Smooth muscle cell (in vitro differentiated cells): ENCODE measurements around the gene ARPC5L. TPM values are rescaled to one million over a fixed set of nuclear protein-coding genes. Genes with fewer than 3 reads are reported as not detected.

Source experiments
- DNase-seq: peaks from one replicate; lab custom pipeline; 2025; ENCODE audit not compliant: unreplicated experiment; lab: John Stamatoyannopoulos, UW
- H2AFZ ChIP-seq: fragments of 200-600 bp; sonication (generic); 2 replicates; pipeline ENCODE4 v1.6.0; 2016; ENCODE audit warnings: antibody characterized with exemption, low read depth, mild to moderate bottlenecking
- H3F3A ChIP-seq: fragments of 200-600 bp; sonication (generic); 2 replicates; pipeline ENCODE4 v1.6.0; 2017; ENCODE audit warnings: antibody characterized with exemption, low read depth
- H3K27ac ChIP-seq: fragments of 200-600 bp; sonication (generic); 2 replicates; pipeline ENCODE4 v1.5.1; 2016; ENCODE audit warnings: low read depth, mild to moderate bottlenecking
- H3K27me3 ChIP-seq: fragments of 200-600 bp; sonication (generic); 2 replicates; pipeline ENCODE4 v1.6.1; 2016; ENCODE audit warnings: low read depth, mild to moderate bottlenecking
- H3K36me3 ChIP-seq: fragments of 200-600 bp; sonication (generic); 2 replicates; pipeline ENCODE4 v1.5.1; 2016; ENCODE audit warnings: low read depth
- H3K4me1 ChIP-seq: fragments of 200-600 bp; sonication (generic); 2 replicates; pipeline ENCODE4 v1.5.1; 2016; ENCODE audit warnings: low read depth
- H3K4me2 ChIP-seq: fragments of 200-600 bp; sonication (generic); 2 replicates; pipeline ENCODE4 v1.6.0; 2016; ENCODE audit warnings: mild to moderate bottlenecking
- H3K4me3 ChIP-seq: fragments of 200-600 bp; sonication (generic); 2 replicates; pipeline ENCODE4 v1.5.1; 2016; ENCODE audit warnings: mild to moderate bottlenecking
- H3K79me2 ChIP-seq: fragments of 200-600 bp; sonication (generic); 2 replicates; pipeline ENCODE4 v1.6.0; 2016; ENCODE audit warnings: low read depth, mild to moderate bottlenecking
- H3K9ac ChIP-seq: fragments of 200-600 bp; sonication (generic); 2 replicates; pipeline ENCODE4 v1.6.0; 2016; ENCODE audit warnings: low read depth
- H3K9me3 ChIP-seq: fragments of 200-600 bp; sonication (generic); replicated peaks from 2 replicates; pipeline ENCODE4 v1.5.1; 2016; ENCODE audit warnings: low read depth
- H4K20me1 ChIP-seq: fragments of 200-600 bp; sonication (generic); 2 replicates; pipeline ENCODE4 v1.6.0; 2016; ENCODE audit warnings: low read depth
- WGBS: methylation state at CpG from one replicate; pipeline ENCODE4 v1.1.7; 2016; ENCODE audit warnings: low lambda C conversion rate; 5-methylcytosine and 5-hydroxymethylcytosine counted together
- polyA plus RNA-seq: library from polyadenylated mRNA; unstranded; fragments of >200 nt; fragmentation: Nextera tagmentation; extraction: Ambion mirVana; gene quantifications from 2 replicates; pipeline ENCODE4 v1.2.1, GENCODE V29; 2016
- total RNA-seq: library from RNA; depleted of rRNA; stranded (reverse); fragments of >200 nt; gene quantifications from 2 replicates; pipeline ENCODE4 v1.2.3, GENCODE V29; 2014
- TF ChIP-seq, protein P1 (sequence below): fragments of 200-600 bp; sonication (generic); IDR thresholded peaks from 2 replicates; pipeline ENCODE4 v1.5.1; 2017; ENCODE audit warnings: borderline replicate concordance, mild to moderate bottlenecking, antibody characterized with exemption; ENCODE audit not compliant: insufficient read depth, poor library complexity, severe bottlenecking

ARPC5L gene
- total and polyA plus RNA-seq, 2 experiments from 2014 or later, result 20.9 to 69.8 TPM

GRCh38 chr9:124878021-124878420 lies 16.1 kb downstream of the ARPC5L start:
- Histone ChIP-seq H3K9ac (no peak overlapping the region), H4K20me1 (peaks cover 49% of the 10 kb centered on the region)

GRCh38 chr9:124878518-124878917 lies 16.6 kb downstream of the ARPC5L start:
- H2AFZ ChIP-seq, result no peak overlapping the region
- TF ChIP-seq, protein P1, sequence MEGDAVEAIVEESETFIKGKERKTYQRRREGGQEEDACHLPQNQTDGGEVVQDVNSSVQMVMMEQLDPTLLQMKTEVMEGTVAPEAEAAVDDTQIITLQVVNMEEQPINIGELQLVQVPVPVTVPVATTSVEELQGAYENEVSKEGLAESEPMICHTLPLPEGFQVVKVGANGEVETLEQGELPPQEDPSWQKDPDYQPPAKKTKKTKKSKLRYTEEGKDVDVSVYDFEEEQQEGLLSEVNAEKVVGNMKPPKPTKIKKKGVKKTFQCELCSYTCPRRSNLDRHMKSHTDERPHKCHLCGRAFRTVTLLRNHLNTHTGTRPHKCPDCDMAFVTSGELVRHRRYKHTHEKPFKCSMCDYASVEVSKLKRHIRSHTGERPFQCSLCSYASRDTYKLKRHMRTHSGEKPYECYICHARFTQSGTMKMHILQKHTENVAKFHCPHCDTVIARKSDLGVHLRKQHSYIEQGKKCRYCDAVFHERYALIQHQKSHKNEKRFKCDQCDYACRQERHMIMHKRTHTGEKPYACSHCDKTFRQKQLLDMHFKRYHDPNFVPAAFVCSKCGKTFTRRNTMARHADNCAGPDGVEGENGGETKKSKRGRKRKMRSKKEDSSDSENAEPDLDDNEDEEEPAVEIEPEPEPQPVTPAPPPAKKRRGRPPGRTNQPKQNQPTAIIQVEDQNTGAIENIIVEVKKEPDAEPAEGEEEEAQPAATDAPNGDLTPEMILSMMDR, result no peak
- H3K4me3 ChIP-seq, result no peak overlapping the region
- peaks cover 6% of the 10 kb centered on the region for H3F3A ChIP-seq
- H3K4me2 ChIP-seq, result no peak overlapping the region
- no peaks in the 10 kb centered on the region for H3K4me1 ChIP-seq
- H3K27me3 ChIP-seq, result no peaks in the 10 kb centered on the region
- H4K20me1 ChIP-seq, result peaks cover 45% of the 10 kb centered on the region
- peaks cover 4% of the 10 kb centered on the region for H3K36me3 ChIP-seq
- WGBS, result 92% methylated on average over 6 of the region's 6 CpGs
- H3K27ac ChIP-seq, result no peak overlapping the region
- H3K79me2 ChIP-seq, result peaks cover 23% of the 10 kb centered on the region
- no peak overlapping the region for H3K9ac ChIP-seq
- no peaks in the 10 kb centered on the region for H3K9me3 ChIP-seq
- DNase-seq, result no peak

More at GRCh38 chr9:124878021-124878420, 16.1 kb downstream of the ARPC5L start:
- Histone ChIP-seq H3K4me3 (no peak overlapping the region), H3K27ac (no peak overlapping the region), H3K36me3 (peaks cover 4% of the 10 kb centered on the region), H3K4me1 (no peaks in the 10 kb centered on the region), H3K4me2 (no peak overlapping the region), H2AFZ (no peak overlapping the region), H3K79me2 (peaks cover 28% of the 10 kb centered on the region), H3K27me3 (no peaks in the 10 kb centered on the region), H3K9me3 (no peaks in the 10 kb centered on the region), H3F3A (peaks cover 6% of the 10 kb centered on the region)
- TF ChIP-seq, protein P1, result no peak
- no peak for DNase-seq
- 100% methylated on average over 1 of the region's 1 CpG for WGBS

GRCh38 chr9:124879226-124879625 lies 17.3 kb downstream of the ARPC5L start:
- Histone ChIP-seq H3K9ac (no peak overlapping the region), H3K79me2 (peaks cover 16% of the 10 kb centered on the region), H3K4me1 (no peaks in the 10 kb centered on the region), H4K20me1 (peaks cover 38% of the 10 kb centered on the region), H3K36me3 (peaks cover 4% of the 10 kb centered on the region), H3K27ac (no peak overlapping the region), H3F3A (peaks cover 6% of the 10 kb centered on the region), H3K4me3 (no peak overlapping the region), H2AFZ (no peak overlapping the region), H3K27me3 (no peaks in the 10 kb centered on the region), H3K4me2 (no peak overlapping the region), H3K9me3 (no peaks in the 10 kb centered on the region)
- no peak for DNase-seq
- TF ChIP-seq, protein P1, result no peak
- 90% methylated on average over 10 of the region's 10 CpGs for WGBS

GRCh38 chr9:124880501-124880900 lies 18.6 kb downstream of the ARPC5L start:
- peaks cover 4% of the 10 kb centered on the region for H3K4me1 ChIP-seq
- H3K27ac ChIP-seq, result no peak overlapping the region
- H2AFZ ChIP-seq, result no peak overlapping the region
- DNase-seq, result no peak
- H3K4me2 ChIP-seq, result no peak overlapping the region
- 48% methylated on average over 9 of the region's 9 CpGs for WGBS
- H3K9ac ChIP-seq, result no peak overlapping the region
- TF ChIP-seq, protein P1, result no peak
- no peaks in the 10 kb centered on the region for H3K27me3 ChIP-seq
- H3K9me3 ChIP-seq, result no peaks in the 10 kb centered on the region
- H4K20me1 ChIP-seq, result peaks cover 25% of the 10 kb centered on the region
- peaks cover 6% of the 10 kb centered on the region for H3F3A ChIP-seq
- peaks cover 4% of the 10 kb centered on the region for H3K36me3 ChIP-seq
- H3K4me3 ChIP-seq, result no peak overlapping the region
- peaks cover 5% of the 10 kb centered on the region for H3K79me2 ChIP-seq
